Immature natural killer cell (primary cell): ENCODE results near the gene GRID2IP. TPM values are rescaled to one million over a fixed set of nuclear protein-coding genes. Genes with fewer than 3 reads are reported as not detected.
"Not testable (repeated sequence)": the region's sequence is repeated elsewhere in the genome, so short reads cannot be mapped to it uniquely, and the experiment has no call there.

Experiments
- DNase-seq, 3 donors: peaks; one replicate each; pipeline ENCODE4 v3.0.0; 2022; ENCODE audit warnings: mixed read lengths in 1 of 3
- H3K27ac Mint-ChIP-seq, 6 donors: one replicate each; pipeline ENCODE4 v1.8.0; 2020; ENCODE audit warnings: mixed read lengths in 6 of 6, mild to moderate bottlenecking in 5 of 6, inconsistent platforms in 4 of 6, moderate library complexity in 3 of 6
- H3K27me3 Mint-ChIP-seq, 3 donors: one replicate each; pipeline ENCODE4 v1.8.0; 2020 to 2021; ENCODE audit warnings: low read depth in 3 of 3, mild to moderate bottlenecking in 3 of 3, mixed read lengths in 3 of 3, moderate library complexity in 3 of 3, inconsistent platforms in 1 of 3
- H3K36me3 Mint-ChIP-seq, 3 donors: one replicate each; pipeline ENCODE4 v1.8.0; 2020; ENCODE audit warnings: mixed read lengths in 3 of 3, inconsistent platforms in 2 of 3, mild to moderate bottlenecking in 2 of 3
- H3K4me1 Mint-ChIP-seq, 2 donors: one replicate each; pipeline ENCODE4 v1.8.0; 2020; ENCODE audit warnings: inconsistent platforms in 2 of 2, mild to moderate bottlenecking in 2 of 2, mixed read lengths in 2 of 2, moderate library complexity in 1 of 2
- H3K4me3 Mint-ChIP-seq, 5 donors: one replicate each; pipeline ENCODE4 v1.8.0; 2020; ENCODE audit warnings: mild to moderate bottlenecking in 5 of 5, mixed read lengths in 5 of 5, inconsistent platforms in 3 of 5, moderate library complexity in 3 of 5
- H3K9me3 Mint-ChIP-seq, 6 donors: one replicate each; pipeline ENCODE4 v1.8.0; 2020; ENCODE audit warnings: mild to moderate bottlenecking in 6 of 6, mixed read lengths in 6 of 6, inconsistent platforms in 4 of 6, moderate library complexity in 3 of 6
- polyA plus RNA-seq, 3 donors: library from polyadenylated mRNA; unstranded; fragments of 300-500 nt; fragmentation: Illumina TruSeq; gene quantifications; one replicate each; pipeline ENCODE4 v1.2.3, GENCODE V29; 2021

The GRID2IP gene
- polyA plus RNA-seq = under 1 TPM in 1 of 3 donors, not detected in 2; 0.21 TPM

- Mint-ChIP-seq H3K27ac (no peak within 1 kb of the TSS), H3K4me1 (no peaks in the 10 kb centered on the region), H3K4me3 (no peak within 1 kb of the TSS), H3K36me3 (no peaks in the 10 kb centered on the region), H3K27me3 (peaks cover 0 to 2% (median 1%) of the 10 kb centered on the region in 3 donors), H3K9me3 (no peaks in the 10 kb centered on the region)
- DNase-seq = no peak
Measured at GRCh38 chr7:6551016-6551511, at the start of gene GRID2IP. Gene GRID2IP (minus strand): TSS chr7:6551461. CDS start chr7:6551436, 25 bp downstream.

GRCh38 chr7:6600093-6600492 lies 48.8 kb upstream of the GRID2IP start:
- H3K9me3 Mint-ChIP-seq = no peaks in the 10 kb centered on the region
- H3K27ac Mint-ChIP-seq = no peak overlapping the region
- H3K36me3 Mint-ChIP-seq = peaks cover 11 to 38% (median 11%) of the 10 kb centered on the region in 3 donors
- H3K4me1 Mint-ChIP-seq = peaks cover 0 to 11% of the 10 kb centered on the region in 2 donors
- H3K27me3 Mint-ChIP-seq = peaks cover 0 to 5% (median 0%) of the 10 kb centered on the region in 3 donors
- no peak overlapping the region for H3K4me3 Mint-ChIP-seq
- no peak for DNase-seq

- peaks cover 7 to 32% (median 16%) of the 10 kb centered on the region in 3 donors for H3K36me3 Mint-ChIP-seq
- H3K4me3 Mint-ChIP-seq = peak overlapping the region; percentile 87 to 95 (median 91)
- no peak for DNase-seq
- no peaks in the 10 kb centered on the region for H3K9me3 Mint-ChIP-seq
- H3K27ac Mint-ChIP-seq = peak overlapping the region; percentile 79 to 94 (median 92)
- H3K4me1 Mint-ChIP-seq = peaks cover 19 to 24% of the 10 kb centered on the region in 2 donors
- H3K27me3 Mint-ChIP-seq = peaks cover 12 to 17% (median 15%) of the 10 kb centered on the region in 3 donors
Measured at GRCh38 chr7:6590645-6591110, 39.4 kb upstream of the GRID2IP start.

- Mint-ChIP-seq H3K9me3 (no peaks in the 10 kb centered on the region), H3K36me3 (peaks cover 9 to 27% (median 16%) of the 10 kb centered on the region in 3 donors), H3K4me1 (peaks cover 19 to 24% of the 10 kb centered on the region in 2 donors), H3K27me3 (peaks cover 12 to 17% (median 15%) of the 10 kb centered on the region in 3 donors), H3K4me3 (peak within 1 kb of the TSS; percentile 87 to 95 (median 91)), H3K27ac (peak within 1 kb of the TSS; percentile 86 to 94 (median 92))
- DNase-seq = peak; percentile 87 to 90 (median 90)
Measured at GRCh38 chr7:6589829-6590644, 38.8 kb upstream of the GRID2IP start, which contains the start of gene INTS15. Gene INTS15 (plus strand): TSS chr7:6590021. CDS start chr7:6590284, 263 bp downstream.

GRCh38 chr7:6589151-6589828 lies 38.0 kb upstream of the GRID2IP start:
- H3K4me3 Mint-ChIP-seq = peak overlapping the region; percentile 66 to 78 (median 69)
- peak overlapping the region; percentile 68 to 88 (median 82) for H3K27ac Mint-ChIP-seq
- H3K4me1 Mint-ChIP-seq = peaks cover 19 to 24% of the 10 kb centered on the region in 2 donors
- H3K36me3 Mint-ChIP-seq = peaks cover 9 to 31% (median 19%) of the 10 kb centered on the region in 3 donors
- peaks cover 12 to 17% (median 15%) of the 10 kb centered on the region in 3 donors for H3K27me3 Mint-ChIP-seq
- DNase-seq = no peak
- no peaks in the 10 kb centered on the region for H3K9me3 Mint-ChIP-seq

GRCh38 chr7:6588566-6588965 lies 37.3 kb upstream of the GRID2IP start:
- H3K27ac Mint-ChIP-seq = peak overlapping the region in 4 of 6 donors; percentile 68 to 88 (median 86)
- H3K9me3 Mint-ChIP-seq = no peaks in the 10 kb centered on the region
- H3K4me3 Mint-ChIP-seq = peak overlapping the region; percentile 47 to 78 (median 69)
- no peak for DNase-seq
- peaks cover 19 to 23% of the 10 kb centered on the region in 2 donors for H3K4me1 Mint-ChIP-seq
- peaks cover 12 to 17% (median 15%) of the 10 kb centered on the region in 3 donors for H3K27me3 Mint-ChIP-seq
- H3K36me3 Mint-ChIP-seq = peaks cover 8 to 31% (median 20%) of the 10 kb centered on the region in 3 donors

GRCh38 chr7:6585746-6586432 lies 34.6 kb upstream of the GRID2IP start:
- Mint-ChIP-seq H3K27me3 (peaks cover 12 to 16% (median 15%) of the 10 kb centered on the region in 3 donors), H3K4me1 (peaks cover 5 to 12% of the 10 kb centered on the region in 2 donors), H3K36me3 (peaks cover 16 to 45% (median 29%) of the 10 kb centered on the region in 3 donors)
- not testable (repeated sequence) for DNase-seq, H3K4me3 Mint-ChIP-seq, H3K27ac Mint-ChIP-seq, H3K9me3 Mint-ChIP-seq

- no peak for DNase-seq
- H3K4me1 Mint-ChIP-seq = peaks cover 7 to 11% of the 10 kb centered on the region in 2 donors
- peaks cover 2 to 5% (median 5%) of the 10 kb centered on the region in 3 donors for H3K27me3 Mint-ChIP-seq
- peaks cover 12 to 31% (median 19%) of the 10 kb centered on the region in 3 donors for H3K36me3 Mint-ChIP-seq
- H3K4me3 Mint-ChIP-seq = peak overlapping the region in 4 of 5 donors; percentile 9 to 89 (median 60)
- H3K9me3 Mint-ChIP-seq = no peaks in the 10 kb centered on the region
- H3K27ac Mint-ChIP-seq = peak overlapping the region; percentile 34 to 91 (median 86)
Measured at GRCh38 chr7:6579446-6579845, 28.2 kb upstream of the GRID2IP start.

- H3K4me1 Mint-ChIP-seq = peaks cover 7 to 11% of the 10 kb centered on the region in 2 donors
- peak overlapping the region; percentile 86 to 94 (median 88) for H3K27ac Mint-ChIP-seq
- no peak for DNase-seq
- no peaks in the 10 kb centered on the region for H3K9me3 Mint-ChIP-seq
- H3K36me3 Mint-ChIP-seq = peaks cover 12 to 28% (median 17%) of the 10 kb centered on the region in 3 donors
- peak overlapping the region; percentile 49 to 89 (median 87) for H3K4me3 Mint-ChIP-seq
- H3K27me3 Mint-ChIP-seq = peaks cover 5% of the 10 kb centered on the region in 3 donors
Measured at GRCh38 chr7:6578114-6579084, 27.1 kb upstream of the GRID2IP start.

- Mint-ChIP-seq H3K9me3 (no peaks in the 10 kb centered on the region), H3K27ac (peak within 1 kb of the TSS; percentile 86 to 94 (median 88)), H3K27me3 (peaks cover 5 to 8% (median 6%) of the 10 kb centered on the region in 3 donors), H3K4me3 (peak within 1 kb of the TSS; percentile 84 to 89 (median 87)), H3K4me1 (peaks cover 7 to 11% of the 10 kb centered on the region in 2 donors), H3K36me3 (peaks cover 12 to 25% (median 17%) of the 10 kb centered on the region in 3 donors)
- DNase-seq = peak; percentile 88 to 91 (median 90)
Measured at GRCh38 chr7:6577369-6578113, 26.3 kb upstream of the GRID2IP start, which contains the start of gene ZDHHC4. Gene ZDHHC4 (plus strand): TSS chr7:6577454. CDS start chr7:6580562, 3,108 bp downstream.

- Mint-ChIP-seq H3K4me3 (peak overlapping the region; percentile 74 to 89 (median 86)), H3K27ac (peak overlapping the region in 5 of 6 donors; percentile 62 to 94 (median 87)), H3K36me3 (peaks cover 9 to 20% (median 13%) of the 10 kb centered on the region in 3 donors), H3K4me1 (peaks cover 7 to 11% of the 10 kb centered on the region in 2 donors)
- not testable (repeated sequence) for H3K9me3 Mint-ChIP-seq, H3K27me3 Mint-ChIP-seq
- DNase-seq = peak; percentile 7 to 15 (median 14)
Measured at GRCh38 chr7:6576867-6577368, 25.7 kb upstream of the GRID2IP start.
